CD14-positive monocyte (primary cell): ENCODE results near the gene PERM1. TPM values are rescaled to one million over a fixed set of nuclear protein-coding genes. Genes with fewer than 3 reads are reported as not detected.

Source experiments
- DNase-seq, 3 donors: peaks; one replicate each; pipeline ENCODE4 v3.0.0-alpha.2; 2011 to 2022
- H2AFZ ChIP-seq: 2 replicates; pipeline ENCODE4 v1.6.0; 2012; ENCODE audit warnings: mild to moderate bottlenecking, low read depth, low read length, inconsistent platforms; ENCODE audit not compliant: insufficient read depth, poor library complexity, severe bottlenecking
- H3K27ac ChIP-seq, 2 donors: 1 replicate in 1 of 2; 2 replicates in 1 of 2; pipeline ENCODE4 v1.5.1; 2012 to 2013; ENCODE audit warnings: low read length in 2 of 2, control low read depth in 1 of 2, inconsistent platforms in 1 of 2, low read depth in 1 of 2, mild to moderate bottlenecking in 1 of 2
- H3K27me3 ChIP-seq, 2 donors: one replicate each; pipeline versions ENCODE4 v1.6.0 to v1.6.1; 2011 to 2013; ENCODE audit warnings: low read length in 2 of 2; ENCODE audit not compliant: control insufficient read depth in 2 of 2, insufficient read depth in 2 of 2
- H3K36me3 ChIP-seq, 2 donors: replicated peaks in 1 of 2; 1 replicate in 1 of 2; 2 replicates in 1 of 2; pipeline versions ENCODE4 v1.5.1 to v1.6.1; 2012 to 2013; ENCODE audit warnings: low read length in 2 of 2, control low read depth in 1 of 2, inconsistent platforms in 1 of 2, mild to moderate bottlenecking in 1 of 2; ENCODE audit not compliant: insufficient read depth in 2 of 2, control insufficient read depth in 1 of 2
- H3K4me1 ChIP-seq, 2 donors: 1 replicate in 1 of 2; 2 replicates in 1 of 2; pipeline versions ENCODE4 v1.5.1 to v1.6.1; 2012 to 2013; ENCODE audit warnings: low read length in 2 of 2, control low read depth in 1 of 2, inconsistent platforms in 1 of 2, mild to moderate bottlenecking in 1 of 2, moderate library complexity in 1 of 2; ENCODE audit not compliant: insufficient read depth in 2 of 2, control insufficient read depth in 1 of 2
- H3K4me2 ChIP-seq: replicated peaks from 2 replicates; pipeline ENCODE3; 2012; ENCODE audit warnings: low read length, moderate library complexity, mild to moderate bottlenecking; ENCODE audit not compliant: poor library complexity, severe bottlenecking; ENCODE audit errors: extremely low read depth
- H3K4me3 ChIP-seq, 3 experiments: fragments of 200-600 bp in 1 of 3; sonication (generic) in 1 of 3; replicated peaks in 1 of 3; 1 replicate in 2 of 3; 2 replicates in 1 of 3; pipeline ENCODE4 v1.5.1; 2011 to 2013; ENCODE audit warnings: low read length in 3 of 3, mild to moderate bottlenecking in 3 of 3, control low read depth in 2 of 3, low read depth in 2 of 3, inconsistent platforms in 1 of 3, moderate library complexity in 1 of 3
- H3K79me2 ChIP-seq: 2 replicates; pipeline ENCODE4 v1.6.0; 2012; ENCODE audit warnings: mild to moderate bottlenecking, control low read depth, inconsistent platforms, low read length, moderate library complexity; ENCODE audit not compliant: insufficient read depth
- H3K9ac ChIP-seq: 2 replicates; pipeline ENCODE4 v1.6.0; 2017; ENCODE audit warnings: low read length, mild to moderate bottlenecking; ENCODE audit not compliant: insufficient read depth, poor library complexity, severe bottlenecking
- H3K9me3 ChIP-seq, 2 donors: replicated peaks in 1 of 2; 1 replicate in 1 of 2; 2 replicates in 1 of 2; pipeline versions ENCODE4 v1.5.1 to v1.6.1; 2012 to 2013; ENCODE audit warnings: low read length in 2 of 2, control low read depth in 1 of 2; ENCODE audit not compliant: control insufficient read depth in 1 of 2, insufficient read depth in 1 of 2
- H4K20me1 ChIP-seq: 2 replicates; pipeline ENCODE4 v1.6.0; 2012; ENCODE audit warnings: mild to moderate bottlenecking, low read length, control low read depth, moderate library complexity; ENCODE audit not compliant: insufficient read depth
- H3K27ac Mint-ChIP-seq, 7 donors: one replicate each; pipeline ENCODE4 v1.8.0; 2020; ENCODE audit warnings: mild to moderate bottlenecking in 7 of 7, mixed read lengths in 7 of 7, moderate library complexity in 6 of 7, inconsistent platforms in 2 of 7
- H3K27me3 Mint-ChIP-seq, 3 donors: one replicate each; pipeline ENCODE4 v1.8.0; 2021 to 2022; ENCODE audit warnings: low read depth in 3 of 3, mild to moderate bottlenecking in 3 of 3, mixed read lengths in 3 of 3, moderate library complexity in 3 of 3, inconsistent platforms in 1 of 3
- H3K36me3 Mint-ChIP-seq, 2 donors: one replicate each; pipeline ENCODE4 v1.8.0; 2020; ENCODE audit warnings: mixed read lengths in 2 of 2, inconsistent platforms in 1 of 2, mild to moderate bottlenecking in 1 of 2
- H3K4me1 Mint-ChIP-seq: one replicate; pipeline ENCODE4 v1.8.0; 2020; ENCODE audit warnings: mild to moderate bottlenecking, mixed read lengths
- H3K4me3 Mint-ChIP-seq, 2 donors: one replicate each; pipeline ENCODE4 v1.8.0; 2020; ENCODE audit warnings: mild to moderate bottlenecking in 2 of 2, mixed read lengths in 2 of 2, moderate library complexity in 1 of 2
- H3K9me3 Mint-ChIP-seq, 7 donors: one replicate each; pipeline ENCODE4 v1.8.0; 2020 to 2022; ENCODE audit warnings: mixed read lengths in 7 of 7, mild to moderate bottlenecking in 6 of 7, moderate library complexity in 6 of 7, inconsistent platforms in 2 of 7
- CTCF ChIP-seq: fragments of 200-600 bp; IDR thresholded peaks from one replicate; pipeline ENCODE4 v1.8.0; 2022; ENCODE audit warnings: antibody characterized with exemption, mild to moderate bottlenecking
- WGBS: methylation state at CpG from one replicate; pipeline ENCODE4 v1.1.5; 2013; ENCODE audit warnings: missing lambda C conversion rate; ENCODE audit not compliant: insufficient coverage; 5-methylcytosine and 5-hydroxymethylcytosine counted together
- intact Hi-C, 2 donors: fragments of 100-400 bp; cut with micrococcal nuclease; formaldehyde crosslinking; loops; one replicate each; pipeline versions ENCODE4 v1.15.0 to v1.15.1; 2023
- polyA plus RNA-seq, 3 donors: library from polyadenylated mRNA; depleted of rRNA in 1 of 3; unstranded in 2 of 3; stranded (reverse) in 1 of 3; fragments of 300-500 nt in 2 of 3; fragments of >200 nt in 1 of 3; fragmentation: Illumina TruSeq in 2 of 3; gene quantifications; 1 replicate in 2 of 3; 2 replicates in 1 of 3; pipeline ENCODE4 v1.2.3, GENCODE V29; 2012 to 2021

The PERM1 gene
- polyA plus RNA-seq, 3 donors, result not detected

DNA sequence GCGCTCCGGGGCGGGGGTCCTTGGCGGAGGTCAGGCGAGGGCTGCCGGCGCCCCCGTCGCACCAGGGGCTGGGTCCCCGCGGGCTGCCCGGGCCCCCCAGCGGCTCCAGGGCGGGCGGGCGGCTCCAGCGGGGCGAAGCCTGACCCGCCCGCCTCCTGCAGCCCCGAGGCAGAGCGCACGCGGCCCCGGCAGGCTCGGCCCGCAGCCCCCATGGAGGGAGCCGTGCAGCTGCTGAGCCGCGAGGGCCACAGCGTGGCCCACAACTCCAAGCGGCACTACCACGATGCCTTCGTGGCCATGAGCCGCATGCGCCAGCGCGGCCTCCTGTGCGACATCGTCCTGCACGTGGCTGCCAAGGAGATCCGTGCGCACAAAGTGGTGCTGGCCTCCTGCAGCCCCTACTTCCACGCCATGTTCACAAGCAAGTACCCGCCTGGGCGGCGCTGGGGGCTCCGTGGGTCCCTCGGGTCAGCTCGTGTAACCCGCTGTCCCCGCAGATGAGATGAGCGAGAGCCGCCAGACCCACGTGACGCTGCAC lies 20.7 kb downstream of the PERM1 start:
- Histone ChIP-seq H3K9me3 (no peaks in the 10 kb centered on the region), H2AFZ (peak overlapping the region; percentile 53), H3K36me3 (peaks cover 9 to 10% of the 10 kb centered on the region in 2 donors), H3K4me3 (peak overlapping the region in 2 of 3 experiments; percentile 52 to 94), H3K27ac (no peak overlapping the region), H3K27me3 (peaks cover 0 to 14% of the 10 kb centered on the region in 2 donors), H3K4me2 (peak overlapping the region; percentile 90), H3K79me2 (peaks cover 23% of the 10 kb centered on the region), H3K9ac (peak overlapping the region; percentile 75), H3K4me1 (peaks cover 27 to 54% of the 10 kb centered on the region in 2 donors), H4K20me1 (peaks cover 18% of the 10 kb centered on the region)
- Mint-ChIP-seq H3K9me3 (no peaks in the 10 kb centered on the region), H3K36me3 (peaks cover 23 to 29% of the 10 kb centered on the region in 2 donors), H3K27me3 (peaks cover 10 to 31% (median 17%) of the 10 kb centered on the region in 3 donors), H3K4me3 (peak overlapping the region; percentile 58 to 67), H3K27ac (no peak overlapping the region), H3K4me1 (peaks cover 33% of the 10 kb centered on the region)
- DNase-seq, result no peak
- 40% methylated on average over 53 of the region's 56 CpGs for WGBS
- intact Hi-C loops, result loop anchor here in 1 of 2 donors (10.0 kb wide), 1 partner anchor 56 kb away; no protein-coding TSS in a partner anchor
- no peak for TF ChIP-seq CTCF

DNA sequence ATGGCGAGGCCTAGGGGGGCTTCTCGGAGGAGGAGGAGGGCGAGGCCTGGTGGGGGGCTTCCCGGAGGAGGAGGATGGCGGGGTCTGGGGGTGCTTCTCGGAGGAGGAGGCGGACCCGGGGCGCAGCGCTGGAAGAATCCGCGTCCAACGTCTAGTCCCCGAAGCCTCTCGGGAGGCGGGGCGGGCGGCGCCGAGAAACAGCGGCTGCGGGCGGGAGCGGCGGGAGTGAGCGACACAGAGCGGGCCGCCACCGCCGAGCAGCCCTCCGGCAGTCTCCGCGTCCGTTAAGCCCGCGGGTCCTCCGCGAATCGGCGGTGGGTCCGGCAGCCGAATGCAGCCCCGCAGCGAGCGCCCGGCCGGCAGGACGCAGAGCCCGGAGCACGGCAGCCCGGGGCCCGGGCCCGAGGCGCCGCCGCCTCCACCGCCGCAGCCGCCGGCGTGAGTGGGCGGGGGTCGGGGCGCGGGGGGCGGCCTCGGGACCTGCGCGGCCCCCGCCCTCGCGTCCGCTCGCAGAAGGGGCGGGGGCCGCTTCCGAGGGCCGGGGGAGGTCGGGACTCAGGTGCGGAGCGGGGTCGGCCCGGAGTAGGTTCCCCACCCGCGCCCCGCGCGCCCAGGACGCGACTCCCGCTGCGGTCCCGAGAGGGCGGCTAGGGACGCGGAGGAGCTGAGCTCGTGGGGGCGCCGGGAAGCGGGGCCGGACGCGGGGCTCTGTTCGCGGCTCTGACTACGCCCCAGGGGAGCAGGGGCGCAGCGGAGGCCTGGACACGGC lies 21.3 kb downstream of the PERM1 start, which contains the start of gene KLHL17:
Gene KLHL17 (plus strand): TSS at position 222 of the 769 bp plus-strand sequence. CDS start 110 bp downstream, at position 332.
- Mint-ChIP-seq H3K27ac (peak within 1 kb of the TSS in 3 of 7 donors; percentile 45 to 81 (median 55)), H3K36me3 (peaks cover 28 to 35% of the 10 kb centered on the region in 2 donors), H3K4me1 (peaks cover 34% of the 10 kb centered on the region), H3K9me3 (no peaks in the 10 kb centered on the region), H3K27me3 (peaks cover 7 to 25% (median 12%) of the 10 kb centered on the region in 3 donors), H3K4me3 (peak within 1 kb of the TSS; percentile 73 to 95)
- intact Hi-C loops, result loop anchor here in 1 of 2 donors (10.0 kb wide), 1 partner anchor 56 kb away; no protein-coding TSS in a partner anchor
- H2AFZ ChIP-seq, result peak within 1 kb of the TSS; percentile 94
- peak within 1 kb of the TSS; percentile 34 to 94 (median 52) for H3K4me3 ChIP-seq
- H3K9me3 ChIP-seq, result no peaks in the 10 kb centered on the region
- H3K4me1 ChIP-seq, result peaks cover 22 to 54% of the 10 kb centered on the region in 2 donors
- no peak within 1 kb of the TSS for H3K27ac ChIP-seq
- WGBS, result under 1% methylated on average over 107 of the region's 109 CpGs
- H3K27me3 ChIP-seq, result peaks cover 0 to 7% of the 10 kb centered on the region in 2 donors
- H3K36me3 ChIP-seq, result peaks cover 15 to 17% of the 10 kb centered on the region in 2 donors
- peaks cover 18% of the 10 kb centered on the region for H4K20me1 ChIP-seq
- peak; percentile 46 to 54 (median 54) for DNase-seq
- H3K9ac ChIP-seq, result peak within 1 kb of the TSS; percentile 75
- H3K79me2 ChIP-seq, result peaks cover 23% of the 10 kb centered on the region
- H3K4me2 ChIP-seq, result peak within 1 kb of the TSS; percentile 90
- TF ChIP-seq CTCF, result no peak
